K562 (cell line): Measurements from ENCODE around the gene TRIM25. TPM values are rescaled to one million over a fixed set of nuclear protein-coding genes. Genes with fewer than 3 reads are reported as not detected.

ENCODE experiments used
- ARNT ChIP-seq, 2 experiments: fragments of 450-650 bp; IDR thresholded peaks; 2 replicates each; pipeline ENCODE4 v1.6.1; 2016; ENCODE audit warnings: mild to moderate bottlenecking in 1 of 2
- ELF1 ChIP-seq: fragments of 200-800 bp; sonication (Bioruptor generic); IDR thresholded peaks from 2 replicates; pipeline ENCODE4 v1.6.1; 2016; ENCODE audit warnings: missing genetic modification characterization, missing compliant biosample characterization
- LCOR ChIP-seq: sonication (generic); formaldehyde crosslinking; IDR thresholded peaks from 2 replicates; pipeline ENCODE4 v1.8.0; 2022; ENCODE audit warnings: mild to moderate bottlenecking, missing genetic modification reagents
- NFRKB ChIP-seq: fragments of 450-650 bp; IDR thresholded peaks from 2 replicates; pipeline ENCODE4 v1.6.1; 2016; ENCODE audit warnings: low read depth
- RBM39 ChIP-seq: fragments of 200-400 bp; formaldehyde crosslinking; optimal IDR thresholded peaks from 2 replicates; pipeline ENCODE3; 2018; ENCODE audit warnings: low read depth, low read length
- polyA plus RNA-seq, 8 experiments: library from polyadenylated mRNA; depleted of rRNA in 4 of 8; stranded (reverse) in 5 of 8; unstranded in 3 of 8; fragments of >200 nt; fragmentation: Nextera tagmentation in 2 of 8; fragmentation: Illumina TruSeq in 1 of 8; extraction: Ambion mirVana in 2 of 8; extraction: Trizol in 1 of 8; gene quantifications; 2 replicates each; pipeline versions ENCODE4 v1.2.1 to v1.2.3, GENCODE V29; 2011 to 2014; ENCODE audit warnings: inconsistent platforms in 1 of 8, missing spikeins in 1 of 8
- total RNA-seq, 7 experiments: library from RNA; depleted of rRNA in 6 of 7; stranded (reverse); fragments of >200 nt in 6 of 7; fragmentation: Illumina TruSeq in 2 of 7; extraction: Trizol in 2 of 7; gene quantifications; 2 replicates each; pipeline versions ENCODE4 v1.2.1 to v1.2.3, GENCODE V29; 2011 to 2021; ENCODE audit warnings: low replicate concordance in 1 of 7
- TF ChIP-seq, protein P1 (sequence below), 2 experiments: fragments of 450-650 bp; IDR thresholded peaks; 2 replicates each; pipeline ENCODE4 v1.6.1; 2016
- TF ChIP-seq, protein P2 (sequence below): fragments of 200-800 bp; sonication (Bioruptor generic); IDR thresholded peaks from 2 replicates; pipeline ENCODE4 v1.6.1; 2017; ENCODE audit warnings: missing genetic modification characterization, missing compliant biosample characterization
- TF ChIP-seq, protein P3 (sequence below), 3 experiments: fragments of 200-800 bp in 1 of 3; fragments of 250-450 bp in 1 of 3; fragments of 450-650 bp in 1 of 3; sonication (Bioruptor Pico) in 1 of 3; sonication (Bioruptor generic) in 1 of 3; formaldehyde crosslinking in 1 of 3; IDR thresholded peaks; 2 replicates each; pipeline versions ENCODE4 v1.6.1 to v1.8.0; 2016 to 2022; ENCODE audit warnings: mild to moderate bottlenecking in 2 of 3, missing genetic modification characterization in 2 of 3, missing compliant biosample characterization in 1 of 3, moderate library complexity in 1 of 3
- TF ChIP-seq, protein P4 (sequence below), 2 experiments: fragments of 450-650 bp; IDR thresholded peaks; 2 replicates each; pipeline ENCODE4 v1.6.1; 2016; ENCODE audit warnings: mild to moderate bottlenecking in 2 of 2, borderline replicate concordance in 1 of 2, low read depth in 1 of 2, moderate library complexity in 1 of 2

The TRIM25 gene
- total and polyA plus RNA-seq, 9 of the 15 experiments (the other 6 are each of a cell fraction or from before 2014, with no cell fraction given): 5.9 to 49.5 (median 24.5) TPM

DNA sequence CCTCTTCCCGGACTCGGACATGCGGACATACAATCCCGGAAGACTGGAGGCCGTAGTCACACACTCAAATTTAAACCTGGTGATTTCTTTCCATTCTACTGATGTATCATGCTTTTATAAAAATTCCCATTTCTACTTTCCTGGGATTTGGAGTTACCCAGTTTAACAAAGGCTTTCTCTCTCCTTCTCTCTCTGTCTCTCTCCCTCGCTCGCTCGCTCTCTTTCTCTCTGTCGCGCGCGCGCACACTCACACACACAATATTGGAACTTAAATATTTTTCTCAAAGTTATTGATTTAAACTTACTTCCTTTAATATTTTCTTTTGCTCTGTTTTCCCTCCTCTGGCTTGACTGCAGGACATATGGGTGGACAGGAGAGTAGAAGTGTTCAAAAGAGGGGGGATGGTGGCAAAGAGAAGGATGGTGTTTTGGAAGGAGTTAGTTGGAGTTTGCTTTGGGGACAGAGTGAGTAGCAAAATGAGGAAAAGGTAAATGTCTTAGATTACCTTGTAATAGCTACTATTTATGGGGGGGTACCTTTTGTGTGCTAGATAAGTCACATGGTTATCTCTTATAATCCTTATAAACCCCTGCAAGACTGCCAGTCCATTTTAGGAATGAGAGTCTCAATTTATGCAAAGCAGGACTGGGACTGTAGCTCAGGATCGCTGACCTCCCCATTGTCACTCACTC, 878 bp upstream of the TRIM25 start (continued):
- TF ChIP-seq, protein P1, sequence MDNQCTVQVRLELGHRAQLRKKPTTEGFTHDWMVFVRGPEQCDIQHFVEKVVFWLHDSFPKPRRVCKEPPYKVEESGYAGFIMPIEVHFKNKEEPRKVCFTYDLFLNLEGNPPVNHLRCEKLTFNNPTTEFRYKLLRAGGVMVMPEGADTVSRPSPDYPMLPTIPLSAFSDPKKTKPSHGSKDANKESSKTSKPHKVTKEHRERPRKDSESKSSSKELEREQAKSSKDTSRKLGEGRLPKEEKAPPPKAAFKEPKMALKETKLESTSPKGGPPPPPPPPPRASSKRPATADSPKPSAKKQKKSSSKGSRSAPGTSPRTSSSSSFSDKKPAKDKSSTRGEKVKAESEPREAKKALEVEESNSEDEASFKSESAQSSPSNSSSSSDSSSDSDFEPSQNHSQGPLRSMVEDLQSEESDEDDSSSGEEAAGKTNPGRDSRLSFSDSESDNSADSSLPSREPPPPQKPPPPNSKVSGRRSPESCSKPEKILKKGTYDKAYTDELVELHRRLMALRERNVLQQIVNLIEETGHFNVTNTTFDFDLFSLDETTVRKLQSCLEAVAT (IDR thresholded peaks at IDR 0.05): peak in 1 of 2 experiments; percentile 12; a peak in 2 of 4 replicates
- TF ChIP-seq LCOR (CRISPR knock-in tag) (peak; percentile 34; the same call in 1 of the 2 replicates), NFRKB (peak; percentile 57; the same call in 1 of the 2 replicates), ELF1 (tag) (peak; percentile 37; the same call in 1 of the 2 replicates), ARNT (IDR thresholded peaks at IDR 0.05) (0 out of 4 replicates have a peak, but pooled peaks of 1 of the 2 experiments have one; percentile 14), RBM39 (peak; percentile 2)
- TF ChIP-seq, protein P2, sequence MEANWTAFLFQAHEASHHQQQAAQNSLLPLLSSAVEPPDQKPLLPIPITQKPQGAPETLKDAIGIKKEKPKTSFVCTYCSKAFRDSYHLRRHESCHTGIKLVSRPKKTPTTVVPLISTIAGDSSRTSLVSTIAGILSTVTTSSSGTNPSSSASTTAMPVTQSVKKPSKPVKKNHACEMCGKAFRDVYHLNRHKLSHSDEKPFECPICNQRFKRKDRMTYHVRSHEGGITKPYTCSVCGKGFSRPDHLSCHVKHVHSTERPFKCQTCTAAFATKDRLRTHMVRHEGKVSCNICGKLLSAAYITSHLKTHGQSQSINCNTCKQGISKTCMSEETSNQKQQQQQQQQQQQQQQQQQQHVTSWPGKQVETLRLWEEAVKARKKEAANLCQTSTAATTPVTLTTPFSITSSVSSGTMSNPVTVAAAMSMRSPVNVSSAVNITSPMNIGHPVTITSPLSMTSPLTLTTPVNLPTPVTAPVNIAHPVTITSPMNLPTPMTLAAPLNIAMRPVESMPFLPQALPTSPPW (CRISPR knock-in tag): no peak
- TF ChIP-seq, protein P3, sequence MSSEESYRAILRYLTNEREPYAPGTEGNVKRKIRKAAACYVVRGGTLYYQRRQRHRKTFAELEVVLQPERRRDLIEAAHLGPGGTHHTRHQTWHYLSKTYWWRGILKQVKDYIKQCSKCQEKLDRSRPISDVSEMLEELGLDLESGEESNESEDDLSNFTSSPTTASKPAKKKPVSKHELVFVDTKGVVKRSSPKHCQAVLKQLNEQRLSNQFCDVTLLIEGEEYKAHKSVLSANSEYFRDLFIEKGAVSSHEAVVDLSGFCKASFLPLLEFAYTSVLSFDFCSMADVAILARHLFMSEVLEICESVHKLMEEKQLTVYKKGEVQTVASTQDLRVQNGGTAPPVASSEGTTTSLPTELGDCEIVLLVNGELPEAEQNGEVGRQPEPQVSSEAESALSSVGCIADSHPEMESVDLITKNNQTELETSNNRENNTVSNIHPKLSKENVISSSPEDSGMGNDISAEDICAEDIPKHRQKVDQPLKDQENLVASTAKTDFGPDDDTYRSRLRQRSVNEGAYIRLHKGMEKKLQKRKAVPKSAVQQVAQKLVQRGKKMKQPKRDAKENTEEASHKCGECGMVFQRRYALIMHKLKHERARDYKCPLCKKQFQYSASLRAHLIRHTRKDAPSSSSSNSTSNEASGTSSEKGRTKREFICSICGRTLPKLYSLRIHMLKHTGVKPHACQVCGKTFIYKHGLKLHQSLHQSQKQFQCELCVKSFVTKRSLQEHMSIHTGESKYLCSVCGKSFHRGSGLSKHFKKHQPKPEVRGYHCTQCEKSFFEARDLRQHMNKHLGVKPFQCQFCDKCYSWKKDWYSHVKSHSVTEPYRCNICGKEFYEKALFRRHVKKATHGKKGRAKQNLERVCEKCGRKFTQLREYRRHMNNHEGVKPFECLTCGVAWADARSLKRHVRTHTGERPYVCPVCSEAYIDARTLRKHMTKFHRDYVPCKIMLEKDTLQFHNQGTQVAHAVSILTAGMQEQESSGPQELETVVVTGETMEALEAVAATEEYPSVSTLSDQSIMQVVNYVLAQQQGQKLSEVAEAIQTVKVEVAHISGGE (CRISPR knock-in tag; IDR thresholded peaks at IDR 0.05): 0 out of 6 replicates have a peak, but pooled peaks of 1 of the 3 experiments have one; percentile 16
- TF ChIP-seq, protein P4, sequence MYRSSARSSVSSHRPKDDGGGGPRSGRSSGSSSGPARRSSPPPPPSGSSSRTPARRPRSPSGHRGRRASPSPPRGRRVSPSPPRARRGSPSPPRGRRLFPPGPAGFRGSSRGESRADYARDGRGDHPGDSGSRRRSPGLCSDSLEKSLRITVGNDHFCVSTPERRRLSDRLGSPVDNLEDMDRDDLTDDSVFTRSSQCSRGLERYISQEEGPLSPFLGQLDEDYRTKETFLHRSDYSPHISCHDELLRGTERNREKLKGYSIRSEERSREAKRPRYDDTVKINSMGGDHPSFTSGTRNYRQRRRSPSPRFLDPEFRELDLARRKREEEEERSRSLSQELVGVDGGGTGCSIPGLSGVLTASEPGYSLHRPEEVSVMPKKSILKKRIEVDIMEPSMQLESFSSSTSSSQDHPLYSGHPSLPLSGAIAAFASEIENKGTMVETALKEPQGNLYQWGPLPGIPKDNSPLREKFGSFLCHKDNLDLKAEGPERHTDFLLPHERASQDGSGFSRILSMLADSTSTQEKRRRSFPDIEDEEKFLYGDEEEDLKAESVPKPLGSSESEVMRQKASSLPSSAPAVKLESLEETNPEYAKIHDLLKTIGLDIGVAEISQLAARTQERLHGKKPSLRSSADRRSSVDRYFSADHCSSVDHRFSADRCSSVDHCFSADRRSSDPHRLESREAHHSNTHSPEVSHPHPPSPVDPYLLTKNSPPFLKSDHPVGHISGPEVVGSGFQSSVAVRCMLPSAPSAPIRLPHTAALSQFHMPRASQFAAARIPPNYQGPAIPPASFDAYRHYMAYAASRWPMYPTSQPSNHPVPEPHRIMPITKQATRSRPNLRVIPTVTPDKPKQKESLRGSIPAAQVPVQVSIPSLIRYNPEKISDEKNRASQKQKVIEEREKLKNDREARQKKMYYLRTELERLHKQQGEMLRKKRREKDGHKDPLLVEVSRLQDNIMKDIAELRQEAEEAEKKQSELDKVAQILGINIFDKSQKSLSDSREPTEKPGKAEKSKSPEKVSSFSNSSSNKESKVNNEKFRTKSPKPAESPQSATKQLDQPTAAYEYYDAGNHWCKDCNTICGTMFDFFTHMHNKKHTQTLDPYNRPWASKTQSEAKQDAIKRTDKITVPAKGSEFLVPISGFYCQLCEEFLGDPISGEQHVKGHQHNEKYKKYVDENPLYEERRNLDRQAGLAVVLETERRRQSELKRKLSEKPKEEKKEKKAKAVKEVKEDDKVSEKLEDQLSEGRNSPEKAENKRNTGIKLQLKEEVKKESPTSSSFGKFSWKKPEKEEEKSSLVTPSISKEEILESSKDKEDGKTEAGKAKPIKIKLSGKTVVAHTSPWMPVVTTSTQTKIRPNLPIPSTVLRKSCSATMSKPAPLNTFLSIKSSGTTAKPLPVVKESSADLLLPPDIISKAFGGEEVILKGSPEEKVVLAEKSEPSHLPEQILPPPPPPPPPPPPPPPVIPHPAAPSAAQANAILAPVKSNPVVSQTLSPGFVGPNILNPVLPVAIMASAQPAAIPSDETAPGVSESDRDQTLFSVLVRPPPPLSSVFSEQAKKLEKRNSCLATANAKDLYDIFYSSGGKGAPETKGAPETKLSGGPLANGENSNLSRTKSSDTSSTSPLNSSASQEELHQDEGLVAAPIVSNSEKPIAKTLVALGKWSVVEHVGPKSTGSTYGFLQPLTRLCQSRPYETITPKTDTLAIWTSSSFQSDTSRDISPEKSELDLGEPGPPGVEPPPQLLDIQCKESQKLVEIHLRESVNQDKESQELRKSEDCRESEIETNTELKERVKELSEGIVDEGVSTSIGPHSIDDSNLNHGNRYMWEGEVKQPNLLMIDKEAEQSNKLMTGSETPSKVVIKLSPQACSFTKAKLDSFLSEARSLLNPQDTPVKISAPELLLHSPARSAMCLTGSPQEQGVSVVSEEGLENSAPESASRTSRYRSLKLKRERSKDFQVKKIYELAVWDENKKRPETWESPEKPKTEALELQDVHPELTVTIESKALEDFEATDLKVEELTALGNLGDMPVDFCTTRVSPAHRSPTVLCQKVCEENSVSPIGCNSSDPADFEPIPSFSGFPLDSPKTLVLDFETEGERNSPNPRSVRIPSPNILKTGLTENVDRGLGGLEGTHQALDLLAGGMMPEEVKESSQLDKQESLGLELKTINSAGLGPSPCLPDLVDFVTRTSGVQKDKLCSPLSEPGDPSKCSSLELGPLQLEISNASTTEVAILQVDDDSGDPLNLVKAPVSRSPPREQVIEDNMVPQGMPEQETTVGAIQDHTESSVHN (IDR thresholded peaks at IDR 0.05; ENCODE audit: borderline replicate concordance in 1 of 2, low read depth in 1 of 2): peak in 1 of 2 experiments; percentile 18; a peak in 1 of 4 replicates
